ENCODE data around the gene SC5D. TPM values are rescaled to one million over a fixed set of nuclear protein-coding genes. Genes with fewer than 3 reads are reported as not detected.

The SC5D gene, protein sequence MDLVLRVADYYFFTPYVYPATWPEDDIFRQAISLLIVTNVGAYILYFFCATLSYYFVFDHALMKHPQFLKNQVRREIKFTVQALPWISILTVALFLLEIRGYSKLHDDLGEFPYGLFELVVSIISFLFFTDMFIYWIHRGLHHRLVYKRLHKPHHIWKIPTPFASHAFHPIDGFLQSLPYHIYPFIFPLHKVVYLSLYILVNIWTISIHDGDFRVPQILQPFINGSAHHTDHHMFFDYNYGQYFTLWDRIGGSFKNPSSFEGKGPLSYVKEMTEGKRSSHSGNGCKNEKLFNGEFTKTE
- 57.7 TPM for total RNA-seq (ENCODE audit: unreplicated experiment)
- long read RNA-seq, transcript SC5D-201 (5 exons, 2,456 nt), result major isoform, 27 of 31 reads
- long read RNA-seq, partial matches to known transcripts, result 2 of 31 reads
- long read RNA-seq, other reads (novel, unspliced or antisense), result 2 of 31 reads

- Mint-ChIP-seq H3K27ac (ENCODE audit: unreplicated experiment) (peak within 1 kb of the TSS; percentile 97), H3K4me3 (ENCODE audit: unreplicated experiment) (peak within 1 kb of the TSS; percentile 94), H3K4me1 (ENCODE audit: low read depth, unreplicated experiment) (peaks cover 23% of the 10 kb centered on the region), H3K27me3 (ENCODE audit: unreplicated experiment) (peaks cover 3% of the 10 kb centered on the region), H3K9me3 (ENCODE audit: unreplicated experiment) (peaks cover 7% of the 10 kb centered on the region), H3K36me3 (ENCODE audit: unreplicated experiment) (no peaks in the 10 kb centered on the region)
- TF ChIP-seq CTCF (IDR thresholded peaks at IDR 0.05; ENCODE audit: partially characterized antibody, unreplicated experiment), result no peak
- DNase-seq, result peak; percentile 97
Observed at GRCh38 chr11:121292495-121293287, at the start of gene SC5D. Gene SC5D (plus strand): TSS chr11:121292771. CDS start chr11:121303376, 10,605 bp downstream.

GRCh38 chr11:121244884-121245283 lies 47.7 kb upstream of the SC5D start:
- H3K9me3 Mint-ChIP-seq (ENCODE audit: unreplicated experiment), result no peaks in the 10 kb centered on the region
- no peak for TF ChIP-seq CTCF (IDR thresholded peaks at IDR 0.05; ENCODE audit: partially characterized antibody, unreplicated experiment)
- H3K4me1 Mint-ChIP-seq (ENCODE audit: low read depth, unreplicated experiment), result peaks cover 6% of the 10 kb centered on the region
- no peak overlapping the region for H3K4me3 Mint-ChIP-seq (ENCODE audit: unreplicated experiment)
- H3K27ac Mint-ChIP-seq (ENCODE audit: unreplicated experiment), result no peak overlapping the region
- no peak for DNase-seq
- no peaks in the 10 kb centered on the region for H3K36me3 Mint-ChIP-seq (ENCODE audit: unreplicated experiment)
- no peaks in the 10 kb centered on the region for H3K27me3 Mint-ChIP-seq (ENCODE audit: unreplicated experiment)

DNA sequence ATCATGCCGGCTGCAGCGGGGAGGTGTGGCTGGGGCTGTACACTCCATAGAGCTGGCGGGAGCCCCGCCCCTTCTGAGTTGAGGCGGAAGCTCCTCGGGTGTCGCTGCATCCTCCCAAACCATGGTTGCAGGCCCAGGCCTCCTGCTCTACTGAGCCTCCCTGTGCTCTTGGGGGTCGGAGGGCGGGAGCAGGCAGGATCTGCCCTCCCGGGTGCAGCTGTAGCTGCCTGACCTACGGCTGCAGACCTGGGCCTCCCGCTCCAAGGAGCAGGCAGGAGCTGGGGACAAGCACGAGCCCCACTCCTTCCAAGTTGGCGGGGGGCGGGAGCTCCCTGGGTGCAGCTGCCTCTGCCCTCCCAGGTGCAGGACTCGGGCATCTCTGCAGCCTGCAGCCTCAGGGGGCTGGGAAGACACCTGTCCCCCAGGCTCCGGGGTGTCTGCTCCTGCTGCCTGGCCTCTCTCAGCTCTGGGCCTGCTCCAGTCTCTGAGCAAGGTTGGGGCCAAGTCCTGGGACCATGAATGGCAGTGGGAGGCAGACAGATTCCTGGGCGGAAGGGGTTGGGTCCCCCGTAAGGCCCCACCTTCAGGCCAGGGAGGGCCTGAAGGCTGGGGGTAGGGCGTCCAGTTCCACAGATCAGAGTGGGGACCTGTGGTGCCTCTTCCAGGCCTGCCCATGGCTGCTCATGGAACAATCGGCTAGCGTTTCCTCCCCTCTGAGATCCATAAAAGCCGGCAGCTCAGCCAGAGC lies 46.4 kb upstream of the SC5D start:
- H3K4me1 Mint-ChIP-seq (ENCODE audit: low read depth, unreplicated experiment), result peaks cover 4% of the 10 kb centered on the region
- no peak overlapping the region for H3K27ac Mint-ChIP-seq (ENCODE audit: unreplicated experiment)
- no peak overlapping the region for H3K4me3 Mint-ChIP-seq (ENCODE audit: unreplicated experiment)
- DNase-seq, result no peak
- no peak for TF ChIP-seq CTCF (IDR thresholded peaks at IDR 0.05; ENCODE audit: partially characterized antibody, unreplicated experiment)
- no peaks in the 10 kb centered on the region for H3K36me3 Mint-ChIP-seq (ENCODE audit: unreplicated experiment)
- H3K9me3 Mint-ChIP-seq (ENCODE audit: unreplicated experiment), result no peaks in the 10 kb centered on the region
- H3K27me3 Mint-ChIP-seq (ENCODE audit: unreplicated experiment), result no peaks in the 10 kb centered on the region

DNA sequence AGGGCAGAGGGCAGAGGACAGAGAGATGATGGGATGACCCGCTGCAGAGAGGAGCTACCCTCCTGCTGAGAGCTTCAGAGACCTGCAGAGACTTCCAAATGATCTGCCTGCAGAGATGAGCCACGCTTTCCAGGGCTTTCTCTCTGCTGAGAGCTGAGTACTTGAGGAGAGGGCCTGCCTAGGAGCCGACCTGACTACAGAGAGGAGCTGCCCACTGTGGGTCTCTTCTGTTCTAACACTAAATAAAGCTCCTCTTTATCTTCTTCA lies 45.9 kb upstream of the SC5D start:
- no peak for TF ChIP-seq CTCF (IDR thresholded peaks at IDR 0.05; ENCODE audit: partially characterized antibody, unreplicated experiment)
- peaks cover 4% of the 10 kb centered on the region for H3K4me1 Mint-ChIP-seq (ENCODE audit: low read depth, unreplicated experiment)
- no peaks in the 10 kb centered on the region for H3K9me3 Mint-ChIP-seq (ENCODE audit: unreplicated experiment)
- no peak overlapping the region for H3K27ac Mint-ChIP-seq (ENCODE audit: unreplicated experiment)
- H3K4me3 Mint-ChIP-seq (ENCODE audit: unreplicated experiment), result no peak overlapping the region
- DNase-seq, result no peak
- no peaks in the 10 kb centered on the region for H3K36me3 Mint-ChIP-seq (ENCODE audit: unreplicated experiment)
- H3K27me3 Mint-ChIP-seq (ENCODE audit: unreplicated experiment), result no peaks in the 10 kb centered on the region

All from glutamatergic neuron (in vitro differentiated cells).